Measurements from ENCODE around the gene RAD23B.
"Not testable (repeated sequence)": the region's sequence is repeated elsewhere in the genome, so short reads cannot be mapped to it uniquely, and the experiment has no call there.

RAD23B gene

GRCh38 chr9:107292821-107293542, 9.9 kb downstream of the RAD23B start:
- Histone ChIP-seq H3K27ac (ENCODE audit: low read length) (no peak overlapping the region), H3K79me2 (ENCODE audit: low read length) (peaks cover 100% of the 10 kb centered on the region), H3K9ac (ENCODE audit: low read length) (no peak overlapping the region), H3K4me2 (ENCODE audit: low read length) (no peak overlapping the region), H2AFZ (ENCODE audit: low read depth, low read length) (no peak overlapping the region), H3K27me3 (ENCODE audit: low read depth, low read length) (no peaks in the 10 kb centered on the region), H3K4me3 (ENCODE audit: low read length) (no peak overlapping the region), H3K4me1 (ENCODE audit: low read length) (peaks cover 6% of the 10 kb centered on the region; the same call in 1 of the 2 replicates), H3K9me3 (ENCODE audit: insufficient read depth, low read length) (no peaks in the 10 kb centered on the region), H3K36me3 (replicated peaks; ENCODE audit: low read depth, low read length) (peaks cover 12% of the 10 kb centered on the region), H4K20me1 (ENCODE audit: insufficient read depth, low read length) (peaks cover 99% of the 10 kb centered on the region)
- TF ChIP-seq EZH2phosphoT487 (IDR thresholded peaks at IDR 0.05; ENCODE audit: low read depth), result no peak
- no peak for TF ChIP-seq CTCF (IDR thresholded peaks at IDR 0.05; ENCODE audit: low read depth, low read length)

- H3K36me3 ChIP-seq (replicated peaks; ENCODE audit: low read depth, low read length), result peaks cover 12% of the 10 kb centered on the region
- H2AFZ ChIP-seq (ENCODE audit: low read depth, low read length), result no peak overlapping the region
- H3K27me3 ChIP-seq (ENCODE audit: low read depth, low read length), result no peaks in the 10 kb centered on the region
- H3K79me2 ChIP-seq (ENCODE audit: low read length), result peaks cover 100% of the 10 kb centered on the region
- H3K9me3 ChIP-seq (ENCODE audit: insufficient read depth, low read length), result no peaks in the 10 kb centered on the region
- TF ChIP-seq CTCF (IDR thresholded peaks at IDR 0.05; ENCODE audit: low read depth, low read length) (no peak), EZH2phosphoT487 (IDR thresholded peaks at IDR 0.05; ENCODE audit: low read depth) (no peak)
- H3K9ac ChIP-seq (ENCODE audit: low read length), result no peak overlapping the region
- no peak overlapping the region for H3K4me3 ChIP-seq (ENCODE audit: low read length)
- peaks cover 6% of the 10 kb centered on the region; the same call in 1 of the 2 replicates for H3K4me1 ChIP-seq (ENCODE audit: low read length)
- H4K20me1 ChIP-seq (ENCODE audit: insufficient read depth, low read length), result peaks cover 96% of the 10 kb centered on the region
- H3K27ac ChIP-seq (ENCODE audit: low read length), result no peak overlapping the region
- no peak overlapping the region for H3K4me2 ChIP-seq (ENCODE audit: low read length)
These were observed 10.5 kb downstream of the RAD23B start for GRCh38 chr9:107293543-107294085.

GRCh38 chr9:107294756-107295155, 11.7 kb downstream of the RAD23B start:
- peaks cover 6% of the 10 kb centered on the region; the same call in 1 of the 2 replicates for H3K4me1 ChIP-seq (ENCODE audit: low read length)
- peaks cover 12% of the 10 kb centered on the region for H3K36me3 ChIP-seq (replicated peaks; ENCODE audit: low read depth, low read length)
- H3K4me2 ChIP-seq (ENCODE audit: low read length), result no peak overlapping the region

GRCh38 chr9:107295995-107296394, 12.9 kb downstream of the RAD23B start:
- Histone ChIP-seq H2AFZ (ENCODE audit: low read depth, low read length) (no peak overlapping the region), H3K27me3 (ENCODE audit: low read depth, low read length) (no peaks in the 10 kb centered on the region), H3K27ac (ENCODE audit: low read length) (no peak overlapping the region), H3K36me3 (replicated peaks; ENCODE audit: low read depth, low read length) (peaks cover 9% of the 10 kb centered on the region), H3K79me2 (ENCODE audit: low read length) (peaks cover 100% of the 10 kb centered on the region), H3K9ac (ENCODE audit: low read length) (no peak overlapping the region), H4K20me1 (ENCODE audit: insufficient read depth, low read length) (peaks cover 97% of the 10 kb centered on the region), H3K4me1 (ENCODE audit: low read length) (peaks cover 6% of the 10 kb centered on the region; the same call in 1 of the 2 replicates), H3K4me2 (ENCODE audit: low read length) (no peak overlapping the region), H3K4me3 (ENCODE audit: low read length) (no peak overlapping the region), H3K9me3 (ENCODE audit: insufficient read depth, low read length) (no peaks in the 10 kb centered on the region)
- TF ChIP-seq CTCF (IDR thresholded peaks at IDR 0.05; ENCODE audit: low read depth, low read length) (no peak), EZH2phosphoT487 (IDR thresholded peaks at IDR 0.05; ENCODE audit: low read depth) (no peak)

More at GRCh38 chr9:107294756-107295155, 11.7 kb downstream of the RAD23B start:
- no peaks in the 10 kb centered on the region for H3K9me3 ChIP-seq (ENCODE audit: insufficient read depth, low read length)
- H3K27ac ChIP-seq (ENCODE audit: low read length), result no peak overlapping the region
- no peak overlapping the region for H2AFZ ChIP-seq (ENCODE audit: low read depth, low read length)
- H4K20me1 ChIP-seq (ENCODE audit: insufficient read depth, low read length), result peaks cover 97% of the 10 kb centered on the region
- H3K9ac ChIP-seq (ENCODE audit: low read length), result no peak overlapping the region
- no peak overlapping the region for H3K4me3 ChIP-seq (ENCODE audit: low read length)
- peaks cover 100% of the 10 kb centered on the region for H3K79me2 ChIP-seq (ENCODE audit: low read length)
- no peaks in the 10 kb centered on the region for H3K27me3 ChIP-seq (ENCODE audit: low read depth, low read length)
- no peak for TF ChIP-seq EZH2phosphoT487 (IDR thresholded peaks at IDR 0.05; ENCODE audit: low read depth)

GRCh38 chr9:107296592-107296991, 13.5 kb downstream of the RAD23B start:
- not testable (repeated sequence) for H3K27me3 ChIP-seq (ENCODE audit: low read depth, low read length); H3K4me3 ChIP-seq (ENCODE audit: low read length); H2AFZ ChIP-seq (ENCODE audit: low read depth, low read length); H3K36me3 ChIP-seq (replicated peaks; ENCODE audit: low read depth, low read length); H3K4me1 ChIP-seq (ENCODE audit: low read length); H3K27ac ChIP-seq (ENCODE audit: low read length); H3K9ac ChIP-seq (ENCODE audit: low read length); H3K4me2 ChIP-seq (ENCODE audit: low read length); H3K9me3 ChIP-seq (ENCODE audit: insufficient read depth, low read length)
- peaks cover 97% of the 10 kb centered on the region for H4K20me1 ChIP-seq (ENCODE audit: insufficient read depth, low read length)
- peaks cover 100% of the 10 kb centered on the region for H3K79me2 ChIP-seq (ENCODE audit: low read length)
